Stimulated activated naive CD4-positive, alpha-beta T cell (primary cell): ENCODE data around the gene CLPTM1.
"Not testable (repeated sequence)": the region's sequence is repeated elsewhere in the genome, so short reads cannot be mapped to it uniquely, and the experiment has no call there.

Experiments
- DNase-seq, 6 experiments: peaks; one replicate each; lab custom pipeline; 2025; lab: John Stamatoyannopoulos, UW

Gene CLPTM1

GRCh38 chr19:44954649-44955504 lies at the start of gene CLPTM1:
TSS of gene CLPTM1 (plus strand) at chr19:44955380. CDS start at chr19:44955396, 16 bp downstream.
- DNase-seq: peak; percentile 92 to 99 (median 94)

- DNase-seq: no peak
Measured at GRCh38 chr19:44905437-44906160, 49.6 kb upstream of the CLPTM1 start, which contains the start of gene APOE. TSS of gene APOE (plus strand) at chr19:44905796. CDS start at chr19:44906625, 829 bp downstream.

GRCh38 chr19:44907613-44908012 lies 47.6 kb upstream of the CLPTM1 start:
- no peak for DNase-seq

GRCh38 chr19:44908074-44908835 lies 46.9 kb upstream of the CLPTM1 start:
- no peak for DNase-seq

- no peak for DNase-seq
Measured at GRCh38 chr19:44908836-44909261, 46.3 kb upstream of the CLPTM1 start.

GRCh38 chr19:44909775-44910174 lies 45.4 kb upstream of the CLPTM1 start:
- DNase-seq: no peak

- not testable (repeated sequence) for DNase-seq
Measured at GRCh38 chr19:44911896-44912295, 43.3 kb upstream of the CLPTM1 start.

- no peak for DNase-seq
Measured at GRCh38 chr19:44912854-44913253, 42.3 kb upstream of the CLPTM1 start.

- DNase-seq: not testable (repeated sequence)
Measured at GRCh38 chr19:44913512-44914432, 41.4 kb upstream of the CLPTM1 start.

- DNase-seq: peak; percentile 37 to 78 (median 64)
Measured at GRCh38 chr19:44914433-44915206, 40.6 kb upstream of the CLPTM1 start, which contains the start of gene APOC1. TSS of gene APOC1 (plus strand) at chr19:44914608. CDS start at chr19:44914892, 284 bp downstream.

GRCh38 chr19:44924243-44924725 lies 30.9 kb upstream of the CLPTM1 start:
- no peak for DNase-seq

- no peak for DNase-seq
Measured at GRCh38 chr19:44925114-44925891, 29.9 kb upstream of the CLPTM1 start.

GRCh38 chr19:44926245-44927077 lies 28.7 kb upstream of the CLPTM1 start:
- DNase-seq: not testable (repeated sequence)

GRCh38 chr19:44927746-44928145 lies 27.4 kb upstream of the CLPTM1 start:
- no peak for DNase-seq

- no peak for DNase-seq
Measured at GRCh38 chr19:44930088-44930487, 25.1 kb upstream of the CLPTM1 start.

- no peak for DNase-seq
Measured at GRCh38 chr19:44931541-44931940, 23.6 kb upstream of the CLPTM1 start.

GRCh38 chr19:44939668-44940067 lies 15.5 kb upstream of the CLPTM1 start:
- DNase-seq: no peak

GRCh38 chr19:44942067-44942571 lies 13.1 kb upstream of the CLPTM1 start, which contains the start of gene APOC4:
TSS of gene APOC4 (plus strand) at chr19:44942237. CDS start at chr19:44942278, 41 bp downstream.
- no peak for DNase-seq
